ENCODE data around the gene DCXR. TPM values are rescaled to one million over a fixed set of nuclear protein-coding genes. Genes with fewer than 3 reads are reported as not detected.

Gene DCXR
- 10 to 100 TPM in 11 of 12 donors, not detected in 1; 26.8 to 54.2 (median 34.6) TPM for polyA plus RNA-seq (ENCODE audit: insufficient read length in 12 of 12)
- long read RNA-seq, donor 1, transcript DCXR-201 (8 exons, 887 nt), result major isoform, 33 of 40 reads
- long read RNA-seq, donor 1, partial matches to known transcripts, result 0 of 40 reads
- long read RNA-seq, donor 1, other reads (novel, unspliced or antisense), result 0 of 40 reads
- long read RNA-seq, donor 2, transcript DCXR-201 (8 exons, 887 nt), result major isoform, 13 of 31 reads
- long read RNA-seq, donor 2, partial matches to known transcripts, result 10 of 31 reads
- long read RNA-seq, donor 2, other reads (novel, unspliced or antisense), result 0 of 31 reads
- long read RNA-seq, donor 3, transcript DCXR-201 (8 exons, 887 nt), result major isoform, 17 of 21 reads
- long read RNA-seq, donor 3, partial matches to known transcripts, result 0 of 21 reads
- long read RNA-seq, donor 3, other reads (novel, unspliced or antisense), result 0 of 21 reads
- long read RNA-seq, donor 4, transcript DCXR-201 (8 exons, 887 nt), result major isoform, 5 of 11 reads
- long read RNA-seq, donor 4, partial matches to known transcripts, result 0 of 11 reads
- long read RNA-seq, donor 4, other reads (novel, unspliced or antisense), result 0 of 11 reads
- long read RNA-seq, donor 5, transcript DCXR-201 (8 exons, 887 nt), result major isoform, 38 of 46 reads
- long read RNA-seq, donor 5, partial matches to known transcripts, result 0 of 46 reads
- long read RNA-seq, donor 5, other reads (novel, unspliced or antisense), result 0 of 46 reads
- long read RNA-seq, donor 6, partial matches to known transcripts, result 0 of 3 reads
- long read RNA-seq, donor 6, other reads (novel, unspliced or antisense), result 0 of 3 reads
- long read RNA-seq, donor 7, transcript DCXR-201 (8 exons, 887 nt), result major isoform, 8 of 11 reads
- long read RNA-seq, donor 7, partial matches to known transcripts, result 0 of 11 reads
- long read RNA-seq, donor 7, other reads (novel, unspliced or antisense), result 0 of 11 reads
- long read RNA-seq, donor 8, transcript DCXR-201 (8 exons, 887 nt), result major isoform, 36 of 40 reads
- long read RNA-seq, donor 8, partial matches to known transcripts, result 0 of 40 reads
- long read RNA-seq, donor 8, other reads (novel, unspliced or antisense), result 0 of 40 reads
- long read RNA-seq, donor 9, transcript DCXR-201 (8 exons, 887 nt), result major isoform, 13 of 22 reads
- long read RNA-seq, donor 9, partial matches to known transcripts, result 7 of 22 reads
- long read RNA-seq, donor 9, other reads (novel, unspliced or antisense), result 0 of 22 reads
- long read RNA-seq, donor 10, transcript DCXR-201 (8 exons, 887 nt), result major isoform, 20 of 25 reads
- long read RNA-seq, donor 10, partial matches to known transcripts, result 0 of 25 reads
- long read RNA-seq, donor 10, other reads (novel, unspliced or antisense), result 0 of 25 reads
- long read RNA-seq, donor 11, transcript DCXR-201 (8 exons, 887 nt), result major isoform, 16 of 19 reads
- long read RNA-seq, donor 11, partial matches to known transcripts, result 0 of 19 reads
- long read RNA-seq, donor 11, other reads (novel, unspliced or antisense), result 0 of 19 reads

- DNase-seq, result peak; percentile 94
These were observed at the start of gene DCXR for GRCh38 chr17:82037092-82037888. Gene DCXR, minus strand, starts transcription at chr17:82037697. Its CDS starts 15 bp downstream, at chr17:82037682.

- no peak for DNase-seq
These were observed 48.7 kb upstream of the DCXR start for GRCh38 chr17:82085931-82086764.

DNA sequence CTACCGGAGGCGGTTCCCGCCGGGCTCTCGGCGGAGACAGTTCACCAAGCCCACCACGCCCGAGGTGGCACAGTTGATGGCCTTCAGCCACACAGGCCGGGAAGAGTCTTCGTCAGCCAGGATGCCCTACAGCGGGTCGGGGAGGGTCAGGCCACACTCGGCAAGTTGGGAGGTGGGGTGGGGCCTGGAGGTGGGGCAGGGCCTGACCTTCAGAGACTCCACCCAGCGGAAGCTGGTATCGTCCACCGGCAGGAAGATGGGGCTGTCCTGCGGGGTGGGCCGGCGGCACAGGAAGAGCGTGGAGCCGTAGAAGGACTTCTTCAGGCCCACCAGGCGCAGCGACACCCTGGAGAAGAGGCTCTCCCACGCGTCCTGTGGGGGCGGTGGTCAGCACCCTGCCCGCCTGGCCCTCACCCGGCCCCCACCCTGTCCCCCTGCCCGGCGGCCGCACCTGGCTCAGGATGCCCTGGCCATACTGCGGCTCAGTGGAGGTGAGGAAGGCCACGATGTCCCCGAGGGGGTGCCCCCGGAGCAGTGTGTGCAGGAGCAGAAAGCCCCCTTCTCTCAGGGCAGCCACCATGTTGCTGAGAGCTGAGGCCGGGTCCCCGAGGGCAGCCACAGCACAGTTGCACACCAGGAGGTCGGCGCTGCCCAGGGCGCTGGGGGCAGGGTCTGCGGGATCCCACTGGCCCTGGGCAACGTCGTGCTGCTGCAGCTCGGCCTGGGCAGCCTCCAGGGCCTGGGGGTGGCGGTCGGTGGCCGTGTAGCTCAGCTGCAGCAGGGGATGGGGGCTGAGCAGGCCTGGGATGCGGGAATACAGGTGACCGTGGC, 47.7 kb upstream of the DCXR start:
- DNase-seq, result no peak

GRCh38 chr17:82084373-82085030, 47.0 kb upstream of the DCXR start:
- DNase-seq, result no peak

- DNase-seq, result no peak
These were observed 46.2 kb upstream of the DCXR start for GRCh38 chr17:82083533-82084359.

DNA sequence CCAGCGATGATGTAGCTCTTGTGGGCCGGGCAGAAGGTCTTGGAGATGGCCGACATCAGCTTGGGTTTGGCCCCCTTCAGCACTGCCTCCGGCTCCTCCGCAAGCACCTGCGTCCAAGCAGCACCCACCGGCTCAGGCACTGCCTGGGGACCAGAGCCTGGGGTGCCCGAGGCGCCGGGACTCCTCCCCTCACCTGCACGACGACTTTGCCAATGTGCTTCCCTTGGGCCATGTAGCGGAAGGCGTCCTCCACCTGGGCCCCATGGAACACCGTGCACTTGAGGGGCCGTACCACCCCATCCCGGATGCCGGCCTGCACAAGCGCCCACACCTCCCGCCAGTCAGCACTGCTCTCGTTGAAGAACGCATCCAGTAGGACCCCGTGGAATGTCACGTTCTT, 45.5 kb upstream of the DCXR start:
- DNase-seq, result no peak

- DNase-seq, result no peak
These were observed 45.0 kb upstream of the DCXR start for GRCh38 chr17:82082456-82082855.

DNA sequence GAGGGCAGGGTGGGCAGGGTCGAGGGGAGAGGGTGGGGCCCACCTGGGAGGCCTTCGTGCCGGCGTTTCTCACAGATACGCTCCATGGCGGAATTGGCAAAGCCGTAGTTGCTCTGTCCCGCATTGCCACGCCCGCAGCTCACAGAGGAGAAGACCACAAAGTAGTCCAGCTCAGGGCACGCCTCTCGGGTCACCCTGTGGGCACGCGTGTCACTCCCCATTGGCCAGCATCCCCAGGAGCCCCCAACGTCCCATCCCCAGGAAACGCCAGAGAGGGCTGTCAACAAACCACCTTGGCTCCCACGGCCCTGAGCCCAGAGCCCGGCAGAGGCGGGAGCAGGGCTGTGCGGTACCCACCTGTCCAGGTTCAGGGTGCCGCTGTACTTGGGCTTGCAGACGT, 44.5 kb upstream of the DCXR start:
- DNase-seq, result no peak

DNA sequence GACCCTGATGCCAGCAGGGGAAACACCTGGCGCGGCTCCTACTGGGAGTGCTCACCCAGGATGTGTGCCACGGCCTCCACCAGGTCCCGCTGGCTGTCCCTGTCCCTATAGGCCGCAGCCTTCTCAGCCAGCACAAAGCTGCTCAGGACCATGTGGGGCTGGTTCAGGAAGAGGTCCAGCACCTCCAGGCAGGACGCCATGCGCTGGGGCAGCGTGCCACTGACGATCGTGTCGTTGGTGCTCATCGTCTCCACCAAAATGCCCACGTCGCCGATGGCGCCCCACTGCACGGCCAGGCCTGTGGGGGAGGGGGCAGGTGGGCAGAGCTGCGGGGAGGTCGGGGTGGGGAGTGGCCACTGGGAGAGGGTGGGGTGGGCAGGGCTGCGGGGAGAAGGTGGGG, 44.0 kb upstream of the DCXR start:
- no peak for DNase-seq

GRCh38 chr17:82080789-82081464, 43.4 kb upstream of the DCXR start:
- DNase-seq, result no peak

DNA sequence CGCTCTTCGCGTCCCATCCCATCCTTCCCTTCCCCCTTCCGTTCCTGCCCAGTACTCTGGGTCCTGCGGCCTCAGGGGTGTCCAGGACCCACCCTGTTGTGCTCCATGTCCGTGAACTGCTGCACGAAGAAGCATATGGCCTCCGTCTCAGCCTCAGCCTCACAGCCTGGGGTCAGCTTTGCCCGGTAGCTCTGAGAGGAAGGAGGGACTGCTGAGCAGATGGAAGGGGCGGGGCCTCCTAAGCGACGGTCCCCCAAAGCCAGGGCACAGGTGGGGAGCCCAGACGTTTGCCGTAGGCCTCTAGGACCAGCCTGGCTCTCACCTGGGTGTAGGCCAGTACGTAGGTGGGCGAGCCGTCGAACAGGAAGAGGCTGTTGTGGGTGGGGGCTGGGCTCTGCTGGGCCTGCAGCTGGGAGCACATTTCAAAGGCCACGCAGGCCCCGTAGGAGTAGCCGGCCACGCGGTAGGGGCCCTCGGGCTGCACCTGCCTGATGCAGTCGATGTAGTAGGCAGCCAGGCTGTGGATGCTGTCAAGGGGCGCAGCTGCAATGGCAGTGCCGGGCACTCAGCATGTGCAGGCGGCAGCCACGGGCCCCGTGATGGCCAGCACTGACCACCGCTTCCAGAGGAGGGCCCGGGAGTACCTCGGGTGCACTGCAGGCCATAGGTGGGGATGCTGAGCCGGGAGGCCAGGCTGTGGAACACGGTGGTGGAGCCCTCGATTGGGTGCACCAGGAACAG, 42.7 kb upstream of the DCXR start:
- DNase-seq, result no peak

GRCh38 chr17:82079001-82079677, 41.6 kb upstream of the DCXR start:
- DNase-seq, result no peak

- DNase-seq, result no peak
These were observed 40.9 kb upstream of the DCXR start for GRCh38 chr17:82078433-82078832.

- DNase-seq, result peak; percentile 66
These were observed 40.3 kb upstream of the DCXR start for GRCh38 chr17:82077617-82078358.
